GM10847 (cell line): ENCODE measurements around the gene PADI6.

Experiments used
- POLR2A ChIP-seq: IDR thresholded peaks from 2 replicates; pipeline ENCODE4 v1.6.1; 2011; ENCODE audit not compliant: insufficient read length; ENCODE audit errors: extremely low read depth

Gene PADI6

DNA sequence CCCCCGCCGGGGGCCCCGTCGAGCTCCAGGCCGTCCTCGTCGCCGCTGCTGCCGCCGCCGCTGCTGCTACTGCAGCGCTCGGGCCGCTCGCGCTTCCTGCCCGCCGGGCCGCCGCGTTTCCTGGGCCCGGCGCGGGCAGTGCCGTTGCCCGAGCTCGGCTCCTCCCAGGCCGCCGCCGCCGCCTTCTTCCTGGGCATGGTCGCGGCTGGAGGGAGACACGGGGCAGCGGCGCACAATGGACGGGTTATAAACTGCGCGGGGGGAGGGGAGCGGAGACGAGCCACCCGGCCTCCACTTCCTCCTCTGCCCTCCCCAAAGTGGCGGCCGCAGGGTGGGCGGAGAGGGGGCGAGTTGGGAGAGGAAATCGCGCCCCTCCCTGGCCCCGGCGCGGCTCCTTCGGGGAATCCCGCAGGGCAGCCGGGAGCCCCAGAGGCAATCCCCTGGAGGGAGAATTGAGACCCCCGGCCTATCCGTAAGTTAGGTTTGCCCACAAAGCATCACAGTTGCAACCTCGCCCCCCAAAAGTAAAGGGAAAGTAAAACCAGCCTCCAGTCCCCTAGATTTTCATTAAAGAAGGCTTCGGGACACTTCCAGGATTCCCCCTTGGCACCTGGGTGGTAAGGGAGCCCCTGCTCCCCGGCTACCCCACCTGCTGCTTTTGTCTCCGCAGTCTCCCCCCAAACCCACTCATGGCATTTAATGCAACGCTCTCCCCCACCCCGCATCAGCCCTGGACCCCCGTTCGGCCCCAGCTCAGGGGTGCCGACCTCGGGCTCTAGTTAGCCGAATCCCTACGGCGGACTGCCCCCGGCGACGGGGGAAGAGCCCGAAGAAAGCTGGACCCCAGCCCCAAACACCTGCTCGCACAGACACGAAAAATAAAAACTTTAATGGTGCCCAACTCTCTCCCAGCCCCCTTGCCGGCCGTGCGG is 66.6 kb downstream of the PADI6 start:
- TF ChIP-seq POLR2A = peak; percentile 69

DNA sequence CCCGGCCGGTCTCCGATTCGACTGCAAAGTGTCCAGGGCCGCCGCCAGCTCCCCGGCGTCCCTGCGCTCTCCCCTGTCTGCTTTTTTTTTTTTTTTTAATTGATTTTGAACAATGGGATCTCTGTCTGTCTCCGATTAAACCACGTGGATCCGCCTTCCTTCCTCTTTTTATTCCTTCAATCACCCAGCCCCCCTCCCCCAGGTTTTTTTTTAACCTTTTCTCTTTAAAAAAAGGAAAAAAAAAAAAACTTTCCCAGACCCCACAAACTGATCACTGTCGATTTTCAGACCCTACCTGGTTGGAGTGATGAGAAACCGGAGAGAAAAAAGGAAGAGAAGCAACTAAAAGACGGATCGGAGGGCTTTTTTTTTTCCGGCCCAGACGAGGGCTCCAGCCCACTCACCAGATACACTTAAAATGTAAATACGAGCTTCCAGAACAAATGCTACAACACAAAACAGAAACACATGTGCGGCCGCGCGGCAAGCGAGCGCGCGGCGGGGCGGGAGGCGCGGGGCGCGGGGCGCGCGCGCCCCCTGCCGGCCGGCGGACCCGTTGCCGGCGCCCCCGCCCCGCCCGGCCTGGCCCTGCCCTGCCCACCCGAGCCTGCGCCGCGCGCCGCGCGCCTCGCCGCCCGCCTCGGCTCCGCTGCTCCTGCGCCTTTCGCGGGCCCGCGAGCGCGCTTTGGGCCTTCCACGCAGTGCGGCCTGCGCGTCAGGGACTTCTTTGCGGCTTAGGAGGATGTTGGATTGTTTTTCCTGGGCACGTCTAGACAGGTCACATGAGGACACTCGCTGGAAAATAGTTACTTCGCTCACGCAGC is 67.5 kb downstream of the PADI6 start, which contains the start of gene RCC2:
Gene RCC2 (minus strand): TSS at position 428 of the 824 bp plus-strand sequence. CDS start 1,163 bp downstream, outside the sequence.
- peak; percentile 37 for TF ChIP-seq POLR2A

DNA sequence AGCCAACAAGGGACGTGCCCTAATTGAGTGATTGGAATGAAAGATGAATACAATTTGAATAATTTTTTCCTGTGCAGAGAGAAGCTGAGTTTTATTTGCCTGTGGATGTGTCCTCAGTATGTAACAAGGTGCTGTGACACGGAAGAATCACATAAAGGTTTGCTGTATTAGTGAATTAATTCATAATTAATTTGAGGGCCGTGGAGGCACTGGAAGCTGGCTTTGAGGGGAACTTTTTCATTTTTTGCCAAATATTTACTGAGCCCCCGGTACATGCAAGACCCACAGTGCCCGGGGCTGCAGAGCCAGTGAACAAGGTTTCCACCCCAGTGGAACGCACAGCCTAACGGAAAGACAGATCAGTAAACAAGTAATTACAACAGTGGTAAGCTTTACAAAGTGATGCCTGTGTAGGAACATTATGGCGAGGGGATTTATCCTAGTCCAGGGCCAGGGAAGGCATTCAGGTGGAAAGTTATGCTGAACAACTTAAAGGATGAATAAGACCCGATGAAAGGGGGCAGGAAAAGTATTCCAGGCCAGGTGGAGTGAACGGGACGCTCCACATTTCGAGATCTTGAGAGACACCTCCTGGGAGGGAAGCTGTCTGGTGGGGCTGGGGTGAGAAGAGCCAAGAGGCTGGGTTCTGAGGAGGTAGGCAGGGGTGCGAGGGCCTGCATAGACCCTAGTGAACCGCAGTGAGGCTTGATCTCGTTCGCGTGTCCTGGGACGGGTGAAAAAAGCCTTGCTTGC is 68.3 kb downstream of the PADI6 start:
- no peak for TF ChIP-seq POLR2A

DNA sequence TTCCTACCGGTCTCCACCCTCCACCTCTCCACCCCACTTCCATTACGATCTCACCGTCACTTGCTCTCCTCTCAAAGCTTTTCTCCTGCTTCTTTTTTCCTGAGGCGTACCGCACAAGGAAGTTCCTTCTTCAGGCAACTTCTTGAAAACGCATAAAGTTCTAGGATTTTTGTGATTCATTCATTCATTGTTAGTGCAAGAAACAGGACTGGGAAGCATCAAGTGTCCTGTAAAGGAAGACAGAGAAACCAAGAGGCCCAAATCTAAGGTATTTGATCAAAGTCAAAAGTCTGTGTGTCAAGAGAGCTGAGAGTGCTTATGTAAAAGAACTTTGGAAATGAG is 68.8 kb downstream of the PADI6 start:
- no peak for TF ChIP-seq POLR2A

DNA sequence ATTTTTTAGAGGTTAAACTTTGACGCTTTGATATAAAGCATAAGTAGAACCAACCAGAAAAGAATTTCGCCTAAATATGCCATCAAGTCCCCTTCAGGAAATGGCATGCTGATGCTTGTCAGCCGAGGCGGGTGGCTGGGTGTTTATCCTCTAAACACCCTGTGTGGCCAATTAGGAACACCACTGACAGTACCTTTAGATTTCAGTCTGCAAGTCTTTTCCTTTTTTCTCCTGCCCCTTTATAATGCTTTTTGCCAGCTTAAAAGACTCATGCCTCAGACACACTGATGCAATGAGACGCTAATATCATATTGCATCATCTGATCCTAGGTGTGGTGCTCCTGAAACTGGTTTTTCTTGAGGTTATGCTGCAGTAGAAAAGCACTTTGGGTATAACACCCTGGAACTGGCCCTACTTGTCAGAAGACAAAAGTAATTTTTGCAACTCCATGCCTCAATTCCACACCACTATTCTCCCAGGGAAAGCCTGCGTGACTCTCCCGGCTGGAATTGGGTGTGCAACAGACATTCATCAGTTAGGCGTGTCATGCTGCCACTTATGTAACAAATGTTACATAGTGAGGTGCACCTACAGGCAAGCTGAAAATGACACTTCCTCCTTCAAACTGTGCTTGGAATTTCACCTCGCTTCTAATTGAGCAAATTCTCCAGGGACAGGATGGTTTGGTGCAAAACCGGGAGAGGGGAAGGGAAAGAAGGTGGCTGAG is 69.4 kb downstream of the PADI6 start:
- TF ChIP-seq POLR2A = no peak

DNA sequence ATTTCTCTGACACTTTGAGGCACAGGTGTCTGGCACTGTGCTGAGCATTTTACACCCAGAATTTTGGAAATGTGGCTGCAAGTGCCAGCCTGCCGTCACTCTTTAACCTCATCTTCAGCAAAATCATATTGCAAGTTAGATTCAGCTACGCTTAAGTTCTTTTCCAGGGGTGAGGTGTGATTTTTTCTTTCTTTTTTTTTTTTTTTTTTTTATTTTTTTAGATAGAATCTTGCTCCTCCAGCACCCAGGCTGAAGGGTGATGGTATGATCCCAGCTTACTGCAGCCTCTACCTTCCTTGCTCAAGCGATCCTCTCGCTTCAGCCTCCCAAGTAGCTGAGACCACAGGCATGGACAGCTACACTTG is 70.0 kb downstream of the PADI6 start:
- no peak for TF ChIP-seq POLR2A

DNA sequence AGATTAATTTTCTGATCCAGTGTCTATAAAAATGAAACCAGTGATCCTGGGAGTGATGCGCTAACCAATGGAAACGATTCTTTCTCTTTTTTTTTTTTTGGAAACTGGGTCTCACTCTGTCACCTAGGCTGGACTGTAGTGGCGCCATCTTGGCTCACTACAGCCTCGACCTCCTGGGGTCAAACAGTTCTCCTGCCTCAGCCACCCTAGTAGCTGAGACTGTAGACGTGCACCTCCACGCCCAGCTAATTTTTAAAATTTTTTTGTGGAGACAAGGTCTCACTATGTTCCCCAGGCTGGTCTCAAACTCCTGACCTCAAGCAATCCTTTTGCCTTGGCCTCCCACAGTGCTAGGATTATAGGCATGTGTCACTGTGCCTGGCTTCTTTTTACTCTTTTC is 70.8 kb downstream of the PADI6 start:
- no peak for TF ChIP-seq POLR2A

DNA sequence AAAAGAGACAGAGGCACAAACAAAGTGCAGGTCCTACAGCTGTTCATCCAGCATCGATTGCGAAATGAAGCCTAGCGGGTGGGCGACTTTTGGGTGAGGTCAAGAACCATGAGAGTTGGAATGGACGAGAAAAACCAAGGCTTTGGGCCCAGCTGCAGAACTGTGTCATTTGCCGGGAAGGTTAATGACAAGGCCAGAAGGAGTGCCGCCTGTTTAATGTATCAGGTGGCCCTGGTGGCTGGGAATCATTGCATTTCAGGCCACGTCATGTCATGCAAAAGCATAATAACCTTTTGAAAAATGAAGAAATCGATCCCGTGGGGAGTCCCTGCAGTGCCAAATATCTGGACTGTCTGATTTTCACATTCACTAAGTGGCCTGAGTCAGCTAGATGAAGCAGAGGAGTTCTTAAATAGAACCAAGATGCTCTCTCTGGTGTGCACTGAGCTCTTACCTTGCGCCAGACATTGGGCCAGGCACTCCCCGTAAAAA is 75.6 kb downstream of the PADI6 start:
- TF ChIP-seq POLR2A = no peak
